Fibroblast of skin of abdomen (primary cell): ENCODE results near the gene CIC.

Experiments
- DNase-seq: peaks from one replicate; pipeline ENCODE4 v3.0.0-alpha.2; 2013

CIC gene

DNA sequence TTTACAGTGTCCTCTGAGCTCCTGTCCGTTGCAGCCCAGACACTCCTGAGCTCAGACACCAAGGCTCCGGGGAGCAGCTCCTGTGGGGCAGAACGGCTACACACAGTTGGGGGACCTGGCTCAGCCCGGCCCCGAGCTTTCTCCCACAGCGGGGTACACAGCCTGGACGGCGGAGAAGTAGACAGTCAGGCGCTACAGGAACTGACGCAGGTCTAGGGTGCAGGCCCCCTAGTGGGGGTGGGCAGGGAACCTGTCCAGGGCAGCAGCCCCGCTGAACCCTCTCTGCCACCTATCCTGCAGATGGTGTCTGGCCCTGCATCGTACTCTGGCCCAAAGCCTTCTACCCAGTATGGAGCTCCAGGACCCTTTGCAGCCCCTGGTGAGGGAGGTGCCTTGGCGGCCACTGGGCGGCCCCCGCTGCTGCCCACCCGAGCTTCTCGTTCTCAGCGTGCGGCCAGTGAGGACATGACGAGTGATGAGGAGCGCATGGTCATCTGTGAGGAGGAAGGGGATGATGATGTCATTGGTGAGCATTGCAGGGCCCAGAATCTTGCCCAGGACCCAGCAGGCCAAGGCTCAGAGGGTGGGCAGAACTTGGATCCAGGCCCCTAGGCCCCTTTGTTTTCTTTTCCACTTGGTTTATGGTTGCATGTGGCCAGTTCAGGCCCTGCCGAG is 20.0 kb downstream of the CIC start:
- no peak for DNase-seq

DNA sequence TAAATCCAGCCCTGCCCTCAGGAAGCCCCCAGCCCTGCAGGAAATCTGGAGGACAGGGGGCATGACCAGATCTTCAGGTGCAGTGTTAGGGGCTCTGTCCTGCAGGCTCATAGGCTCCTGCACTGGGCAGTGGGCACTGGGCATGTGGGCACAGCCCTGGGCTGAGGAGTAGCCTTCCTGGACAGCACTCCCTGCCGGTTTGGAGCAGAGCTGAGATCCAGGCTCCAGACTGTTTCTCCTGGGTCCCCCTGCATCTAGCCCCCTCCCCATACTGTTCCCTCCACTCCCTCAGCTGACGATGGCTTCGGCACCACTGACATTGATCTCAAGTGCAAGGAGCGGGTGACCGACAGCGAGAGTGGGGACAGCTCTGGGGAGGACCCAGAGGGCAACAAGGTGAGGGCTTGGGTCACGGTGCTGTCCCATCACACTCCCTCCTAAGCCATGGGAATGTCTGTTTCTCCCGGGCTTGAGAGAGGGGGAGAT is 20.5 kb downstream of the CIC start:
- no peak for DNase-seq

DNA sequence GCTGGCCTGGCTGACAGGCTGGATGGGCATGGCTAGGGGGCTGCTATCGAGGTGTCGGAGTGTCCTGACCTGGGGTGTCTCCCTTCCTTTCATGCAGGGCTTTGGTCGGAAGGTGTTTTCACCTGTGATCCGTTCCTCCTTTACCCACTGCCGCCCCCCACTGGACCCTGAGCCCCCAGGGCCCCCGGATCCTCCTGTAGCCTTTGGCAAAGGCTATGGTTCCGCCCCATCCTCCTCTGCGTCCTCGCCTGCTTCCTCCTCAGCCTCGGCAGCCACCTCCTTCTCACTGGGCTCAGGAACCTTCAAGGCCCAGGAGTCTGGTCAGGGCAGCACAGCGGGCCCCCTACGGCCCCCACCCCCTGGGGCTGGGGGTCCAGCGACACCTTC is 21.1 kb downstream of the CIC start:
- DNase-seq, result no peak

DNA sequence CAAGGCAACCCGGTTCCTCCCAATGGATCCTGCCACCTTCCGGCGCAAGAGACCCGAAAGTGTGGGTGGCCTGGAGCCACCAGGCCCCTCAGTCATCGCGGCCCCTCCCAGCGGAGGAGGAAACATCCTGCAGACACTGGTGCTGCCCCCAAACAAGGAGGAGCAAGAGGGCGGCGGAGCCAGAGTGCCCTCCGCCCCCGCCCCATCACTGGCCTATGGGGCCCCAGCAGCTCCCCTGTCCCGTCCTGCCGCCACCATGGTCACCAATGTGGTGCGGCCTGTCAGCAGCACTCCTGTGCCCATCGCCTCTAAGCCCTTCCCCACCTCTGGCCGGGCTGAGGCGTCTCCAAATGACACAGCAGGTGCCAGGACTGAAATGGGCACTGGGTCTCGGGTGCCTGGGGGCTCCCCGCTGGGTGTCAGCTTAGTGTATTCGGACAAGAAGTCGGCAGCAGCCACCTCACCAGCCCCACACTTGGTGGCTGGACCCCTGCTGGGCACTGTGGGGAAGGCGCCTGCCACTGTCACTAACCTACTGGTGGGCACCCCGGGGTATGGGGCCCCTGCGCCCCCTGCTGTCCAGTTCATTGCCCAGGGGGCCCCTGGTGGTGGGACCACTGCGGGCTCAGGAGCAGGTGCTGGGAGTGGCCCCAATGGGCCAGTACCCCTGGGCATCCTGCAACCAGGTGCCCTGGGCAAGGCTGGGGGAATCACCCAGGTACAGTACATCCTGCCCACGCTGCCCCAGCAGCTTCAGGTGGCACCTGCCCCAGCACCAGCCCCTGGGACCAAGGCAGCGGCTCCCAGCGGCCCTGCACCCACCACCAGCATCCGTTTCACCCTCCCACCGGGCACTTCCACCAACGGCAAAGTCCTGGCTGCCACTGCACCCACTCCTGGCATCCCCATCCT is 21.7 kb downstream of the CIC start:
- peak; percentile 23 for DNase-seq

DNA sequence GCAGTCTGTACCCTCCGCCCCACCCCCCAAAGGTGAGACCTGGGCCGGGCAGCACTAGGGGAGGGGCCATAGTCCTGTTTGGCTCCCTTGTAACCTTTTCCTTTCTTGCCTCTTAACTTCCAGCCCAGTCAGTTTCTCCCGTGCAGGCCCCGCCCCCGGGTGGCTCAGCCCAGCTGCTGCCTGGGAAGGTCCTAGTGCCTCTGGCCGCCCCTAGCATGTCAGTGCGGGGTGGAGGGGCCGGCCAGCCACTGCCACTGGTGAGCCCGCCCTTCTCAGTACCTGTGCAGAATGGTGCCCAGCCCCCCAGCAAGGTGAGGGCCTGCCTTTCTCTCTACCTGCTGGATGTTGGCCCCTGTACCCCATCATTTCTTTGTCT is 22.4 kb downstream of the CIC start:
- no peak for DNase-seq

DNA sequence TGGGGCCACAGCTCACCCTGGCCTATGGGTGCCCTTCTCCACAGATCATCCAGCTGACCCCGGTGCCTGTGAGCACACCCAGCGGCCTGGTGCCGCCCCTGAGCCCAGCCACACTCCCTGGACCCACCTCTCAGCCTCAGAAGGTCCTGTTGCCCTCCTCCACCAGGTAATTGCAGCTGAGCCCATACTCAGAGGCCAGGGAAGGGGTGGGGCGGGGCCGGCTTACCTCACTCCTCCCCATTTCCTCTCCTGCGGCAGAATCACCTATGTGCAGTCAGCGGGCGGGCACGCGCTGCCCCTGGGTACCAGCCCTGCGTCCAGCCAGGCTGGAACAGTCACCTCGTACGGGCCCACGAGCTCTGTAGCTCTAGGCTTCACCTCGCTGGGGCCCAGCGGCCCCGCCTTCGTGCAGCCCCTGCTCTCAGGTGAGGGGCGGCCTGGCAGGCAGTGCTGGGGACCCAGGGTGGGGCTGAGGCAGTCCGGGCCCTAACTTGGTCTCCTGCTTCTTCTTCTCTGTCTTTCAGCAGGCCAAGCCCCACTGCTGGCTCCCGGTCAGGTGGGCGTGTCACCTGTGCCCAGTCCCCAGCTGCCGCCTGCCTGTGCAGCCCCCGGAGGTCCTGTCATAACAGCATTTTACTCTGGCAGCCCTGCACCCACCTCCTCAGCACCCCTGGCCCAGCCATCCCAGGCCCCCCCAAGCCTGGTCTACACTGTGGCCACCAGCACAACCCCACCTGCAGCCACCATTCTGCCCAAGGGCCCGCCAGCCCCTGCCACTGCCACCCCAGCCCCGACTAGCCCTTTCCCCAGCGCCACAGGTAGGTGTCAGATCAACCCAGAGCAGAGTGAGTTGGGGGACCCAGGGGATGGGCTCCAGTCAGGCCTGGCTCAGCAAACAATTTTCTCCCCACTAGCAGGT is 23.2 kb downstream of the CIC start:
- no peak for DNase-seq

DNA sequence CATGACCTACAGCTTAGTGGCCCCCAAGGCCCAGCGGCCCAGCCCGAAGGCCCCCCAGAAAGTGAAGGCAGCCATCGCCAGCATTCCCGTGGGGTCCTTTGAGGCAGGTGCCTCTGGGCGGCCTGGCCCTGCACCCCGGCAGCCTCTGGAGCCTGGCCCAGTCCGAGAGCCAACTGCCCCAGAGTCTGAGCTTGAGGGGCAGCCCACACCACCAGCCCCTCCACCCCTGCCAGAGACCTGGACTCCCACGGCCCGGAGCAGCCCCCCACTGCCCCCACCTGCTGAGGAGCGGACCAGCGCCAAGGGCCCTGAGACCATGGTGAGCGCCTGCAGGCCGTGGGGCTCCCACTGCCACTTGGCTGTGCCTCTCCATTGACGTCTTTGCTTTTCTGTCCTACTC is 23.9 kb downstream of the CIC start:
- no peak for DNase-seq

DNA sequence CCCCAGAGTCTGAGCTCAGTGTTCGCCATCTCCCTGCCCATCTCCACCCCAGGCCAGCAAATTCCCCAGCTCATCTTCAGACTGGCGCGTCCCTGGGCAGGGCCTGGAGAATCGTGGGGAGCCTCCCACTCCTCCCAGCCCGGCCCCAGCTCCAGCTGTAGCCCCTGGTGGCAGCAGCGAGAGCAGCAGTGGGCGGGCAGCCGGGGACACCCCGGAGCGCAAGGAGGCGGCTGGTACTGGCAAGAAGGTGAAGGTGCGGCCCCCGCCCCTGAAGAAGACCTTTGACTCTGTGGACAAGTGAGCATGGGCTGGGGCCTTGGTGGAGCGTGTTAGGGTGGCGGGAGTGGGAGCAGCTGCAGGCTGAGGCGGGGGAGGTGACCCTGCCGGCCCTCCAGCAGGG is 24.5 kb downstream of the CIC start:
- DNase-seq, result no peak

DNA sequence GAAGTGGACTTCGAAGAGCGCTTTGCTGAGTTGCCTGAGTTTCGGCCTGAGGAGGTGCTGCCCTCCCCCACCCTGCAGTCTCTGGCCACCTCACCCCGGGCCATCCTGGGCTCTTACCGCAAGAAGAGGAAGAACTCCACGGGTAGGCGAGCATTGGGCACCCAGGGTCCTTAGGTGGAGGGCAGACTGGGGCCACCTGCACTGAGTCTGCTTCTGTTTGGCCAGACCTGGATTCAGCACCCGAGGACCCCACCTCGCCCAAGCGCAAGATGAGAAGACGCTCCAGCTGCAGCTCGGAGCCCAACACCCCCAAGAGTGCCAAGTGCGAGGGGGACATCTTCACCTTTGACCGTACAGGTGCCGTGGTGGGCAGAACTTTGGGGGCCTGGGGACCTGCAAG is 24.9 kb downstream of the CIC start:
- no peak for DNase-seq

DNA sequence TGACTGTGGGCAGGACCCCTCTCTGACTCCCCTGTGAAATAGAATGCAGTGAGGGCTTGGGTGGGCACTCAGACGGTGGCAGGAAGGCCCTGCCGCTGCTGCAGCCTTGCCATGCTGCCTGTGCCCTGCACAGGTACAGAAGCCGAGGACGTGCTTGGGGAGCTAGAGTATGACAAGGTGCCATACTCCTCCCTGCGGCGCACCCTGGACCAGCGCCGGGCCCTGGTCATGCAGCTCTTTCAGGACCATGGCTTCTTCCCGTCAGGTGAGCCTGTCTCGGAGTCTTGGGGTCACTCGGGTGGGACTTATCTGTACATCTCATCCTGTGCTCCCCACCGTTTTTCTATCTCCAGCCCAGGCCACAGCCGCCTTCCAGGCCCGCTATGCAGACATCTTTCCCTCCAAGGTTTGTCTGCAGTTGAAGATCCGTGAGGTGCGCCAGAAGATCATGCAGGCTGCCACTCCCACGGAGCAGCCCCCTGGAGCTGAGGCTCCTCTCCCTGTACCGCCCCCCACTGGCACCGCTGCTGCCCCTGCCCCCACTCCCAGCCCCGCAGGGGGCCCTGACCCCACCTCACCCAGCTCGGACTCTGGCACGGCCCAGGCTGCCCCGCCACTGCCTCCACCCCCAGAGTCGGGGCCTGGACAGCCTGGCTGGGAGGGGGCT is 25.6 kb downstream of the CIC start:
- DNase-seq, result no peak

DNA sequence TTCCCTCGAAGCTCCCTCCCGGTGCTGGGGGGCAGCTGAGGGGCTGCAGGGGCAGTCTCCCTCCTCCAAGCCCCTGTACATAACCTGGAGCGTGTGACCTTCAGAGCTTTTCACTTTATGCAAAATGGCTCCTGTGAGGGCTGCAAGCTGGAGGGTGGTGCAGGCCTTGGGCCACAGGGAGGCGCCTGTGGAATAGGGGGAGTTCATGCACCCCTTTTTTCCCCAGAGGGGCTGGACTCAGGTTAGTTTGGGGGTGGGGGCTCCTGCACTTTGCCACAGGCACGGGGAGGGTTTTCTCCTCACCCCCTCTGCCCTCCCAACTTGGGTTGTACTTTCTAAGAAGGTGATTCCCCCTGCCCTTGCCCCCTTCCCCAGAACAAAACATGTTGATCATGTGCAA is 26.3 kb downstream of the CIC start:
- no peak for DNase-seq

DNA sequence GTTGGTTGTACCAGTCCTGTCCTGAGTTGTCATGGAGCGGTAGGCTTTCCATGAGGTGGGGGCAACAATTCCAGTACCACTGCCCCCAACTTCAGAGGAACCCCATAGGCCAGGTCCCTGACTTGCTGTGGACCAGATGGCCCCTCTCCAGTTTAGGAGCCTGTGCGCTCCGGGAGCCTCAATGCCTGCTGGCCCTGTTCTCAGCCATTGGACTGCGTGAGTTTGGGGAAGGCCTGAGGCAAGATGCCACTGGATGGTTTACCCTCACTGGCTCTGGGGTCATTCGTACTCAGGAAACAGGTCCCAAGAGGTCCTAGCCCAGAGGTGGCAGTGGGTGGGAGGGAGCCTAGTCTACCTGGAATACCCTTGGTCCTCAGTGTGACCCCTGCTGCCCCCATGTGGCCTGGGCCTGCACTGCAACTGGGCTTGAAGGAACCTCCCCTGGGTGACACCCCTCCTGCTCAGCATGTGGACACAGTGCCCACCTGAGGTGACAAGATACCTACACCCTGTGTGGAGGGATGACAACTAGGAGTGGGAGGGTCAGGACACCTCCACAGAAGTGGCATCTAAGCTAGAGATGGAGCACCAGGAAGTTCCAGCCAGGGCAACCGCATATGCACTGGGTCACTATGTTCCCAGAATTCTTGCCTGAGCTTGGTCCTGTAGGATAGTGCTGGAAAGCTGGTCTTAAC is 26.9 kb downstream of the CIC start:
- DNase-seq, result peak; percentile 54

DNA sequence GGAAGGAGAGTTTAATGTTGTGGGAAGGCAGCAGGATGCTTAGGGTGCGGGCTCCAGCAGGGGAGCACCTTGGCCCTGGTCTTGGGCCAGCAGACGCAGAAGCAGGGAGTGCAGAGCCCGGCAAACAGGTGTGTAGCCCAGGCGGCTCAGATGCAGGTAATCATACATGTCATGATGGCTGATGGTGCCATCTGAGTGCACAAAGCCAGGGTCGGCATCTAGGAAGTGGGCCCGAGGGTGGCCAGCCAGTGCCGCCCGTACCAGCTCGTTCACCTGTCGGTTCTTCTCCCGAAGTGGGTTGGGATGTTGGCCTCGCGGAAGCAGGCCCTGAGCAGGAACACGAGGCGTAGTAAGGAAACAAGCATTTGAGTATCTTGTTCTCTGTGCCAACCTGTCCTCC is 28.0 kb downstream of the CIC start:
- DNase-seq, result no peak

DNA sequence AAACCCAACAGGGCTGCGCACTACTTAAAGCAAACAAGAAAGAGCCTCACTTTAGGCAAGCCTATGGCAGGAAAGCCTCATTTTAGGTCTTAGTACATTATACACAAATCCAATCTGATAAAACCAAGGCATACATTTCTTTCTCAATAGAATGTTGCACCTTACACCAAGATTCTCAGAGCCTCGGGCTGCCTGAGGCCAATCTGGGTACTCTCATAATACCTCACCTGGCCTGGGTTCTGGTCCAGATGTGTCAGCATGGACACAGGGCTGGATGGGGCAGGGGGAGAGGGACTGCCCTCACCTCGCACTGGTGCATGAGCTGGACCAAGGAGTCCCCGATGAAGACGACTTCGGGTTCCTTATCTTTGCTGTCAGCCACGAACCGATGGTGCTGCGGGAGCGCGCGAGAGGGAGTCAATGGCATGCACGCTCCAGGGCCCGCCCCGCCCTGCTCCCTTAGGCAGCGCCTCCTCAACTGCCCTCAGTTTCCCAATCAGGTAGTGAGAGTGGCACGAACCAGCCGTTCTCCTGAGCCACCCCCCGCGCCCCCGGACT is 32.7 kb downstream of the CIC start, which contains the start of gene PRR19:
TSS of gene PRR19 (plus strand) at position 487 of the 558 bp plus-strand sequence. CDS start 7,453 bp downstream, outside the sequence.
- no peak for DNase-seq

DNA sequence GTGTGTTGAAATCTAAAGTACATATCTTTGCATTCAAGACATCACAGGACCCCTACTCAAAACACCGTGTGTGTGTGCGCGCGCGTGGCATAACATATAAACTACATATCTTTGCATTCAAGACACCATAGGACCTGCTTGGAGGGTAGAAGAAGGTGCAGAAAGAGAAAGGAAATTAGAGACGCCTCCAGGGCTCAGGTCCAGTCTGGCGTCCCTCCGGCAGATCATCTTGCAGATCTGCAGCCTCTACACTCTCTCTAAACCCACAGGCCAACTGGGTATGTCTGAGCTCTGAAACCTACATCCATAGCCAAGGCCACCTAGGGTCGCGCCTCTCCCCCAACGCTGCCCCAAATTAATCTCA is 34.0 kb downstream of the CIC start:
- no peak for DNase-seq

DNA sequence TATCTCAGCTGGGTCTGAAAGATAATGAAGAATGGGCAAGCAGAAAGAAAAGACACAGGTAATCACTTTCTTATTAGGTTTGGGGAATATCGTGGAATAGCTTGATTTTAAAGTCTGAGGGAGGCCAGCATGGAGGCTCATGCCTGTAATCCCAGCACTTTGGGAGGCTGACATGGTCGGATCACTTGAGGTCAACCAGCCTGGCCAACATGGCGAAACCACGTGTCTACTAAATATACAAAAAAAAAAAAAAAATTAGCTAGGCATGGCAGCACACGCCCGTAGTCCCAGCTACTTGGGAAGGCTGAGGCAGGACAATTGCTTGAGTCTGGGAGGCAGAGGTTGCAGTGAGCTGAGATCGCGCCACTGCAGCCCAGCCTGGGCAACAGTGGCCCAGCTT is 34.8 kb downstream of the CIC start:
- no peak for DNase-seq

DNA sequence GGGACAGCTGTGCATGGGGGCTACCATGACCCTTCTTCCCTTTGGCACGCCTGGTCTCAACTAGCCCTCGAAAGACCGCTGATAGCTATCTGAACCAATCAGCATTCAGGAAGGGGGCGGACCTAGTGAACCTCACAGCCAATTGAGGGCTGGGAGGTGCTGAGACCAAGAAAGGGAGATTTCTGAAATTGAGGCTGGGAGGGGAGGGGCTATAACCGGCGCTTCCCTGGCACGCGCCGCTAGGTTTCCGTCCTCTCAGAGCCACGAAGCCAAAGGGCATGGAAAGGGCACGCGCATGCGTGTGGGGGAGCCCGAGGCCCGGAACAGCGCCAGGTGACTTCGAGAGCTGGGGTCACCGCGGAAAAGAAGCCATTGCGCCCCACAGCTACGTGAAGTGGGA is 37.6 kb downstream of the CIC start:
- no peak for DNase-seq

DNA sequence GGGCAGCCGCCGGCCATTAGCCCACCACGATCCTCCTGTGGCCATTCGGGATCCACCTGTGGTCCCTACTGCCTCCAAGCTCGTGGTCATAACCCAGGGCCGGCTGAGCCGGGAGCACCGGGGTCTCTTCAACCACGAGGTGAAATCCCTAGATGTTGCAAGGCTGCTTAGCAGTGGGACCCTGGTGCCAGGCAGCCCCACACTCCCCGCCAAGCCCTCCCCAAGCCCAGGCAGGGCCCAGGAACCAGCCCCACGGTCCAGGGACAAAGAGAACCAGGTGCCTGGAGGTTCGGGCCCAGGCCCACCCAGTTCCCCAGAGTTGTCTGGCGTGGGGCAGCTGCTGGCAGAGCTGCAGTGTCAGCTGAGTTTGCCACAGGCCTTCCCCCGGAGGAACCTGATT is 40.6 kb downstream of the CIC start:
- DNase-seq, result no peak

DNA sequence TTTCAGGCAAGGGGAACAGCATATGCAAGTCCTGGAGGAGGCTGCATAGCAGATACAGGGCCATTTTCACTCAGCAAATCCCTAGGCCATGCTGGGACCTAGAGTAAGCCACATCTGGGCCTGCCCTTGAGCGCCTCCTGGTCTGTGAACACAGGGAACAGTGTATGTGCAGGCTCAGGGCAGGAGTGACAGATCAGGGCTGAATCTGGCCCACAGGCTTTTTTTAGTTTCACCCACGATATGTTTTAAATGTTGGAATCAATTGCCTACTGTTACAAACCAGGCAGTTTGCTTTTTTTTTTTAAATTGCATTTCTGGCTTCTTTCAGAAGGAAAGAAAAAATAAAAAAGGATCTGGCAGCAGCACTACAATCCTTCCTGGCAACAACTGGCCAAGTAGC is 42.6 kb downstream of the CIC start:
- no peak for DNase-seq

DNA sequence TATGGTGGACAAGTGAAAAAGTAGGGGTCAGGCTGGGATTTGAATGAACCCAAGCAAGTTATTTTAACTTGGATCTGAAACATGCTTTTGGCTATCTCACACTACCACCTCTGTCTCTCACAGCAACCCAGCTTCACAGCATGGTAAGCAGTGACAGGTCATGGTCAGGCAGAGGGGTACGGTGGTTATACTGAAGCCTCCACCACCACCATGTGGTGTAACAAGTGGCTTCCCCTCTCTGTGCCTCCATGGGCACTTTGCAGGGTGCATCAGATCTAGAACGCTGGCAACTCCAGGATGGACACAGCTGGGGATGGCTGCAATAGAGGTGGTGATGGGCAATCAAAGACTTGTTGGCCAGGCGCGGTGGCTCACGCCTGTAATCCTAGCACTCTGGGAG is 43.3 kb downstream of the CIC start:
- no peak for DNase-seq

DNA sequence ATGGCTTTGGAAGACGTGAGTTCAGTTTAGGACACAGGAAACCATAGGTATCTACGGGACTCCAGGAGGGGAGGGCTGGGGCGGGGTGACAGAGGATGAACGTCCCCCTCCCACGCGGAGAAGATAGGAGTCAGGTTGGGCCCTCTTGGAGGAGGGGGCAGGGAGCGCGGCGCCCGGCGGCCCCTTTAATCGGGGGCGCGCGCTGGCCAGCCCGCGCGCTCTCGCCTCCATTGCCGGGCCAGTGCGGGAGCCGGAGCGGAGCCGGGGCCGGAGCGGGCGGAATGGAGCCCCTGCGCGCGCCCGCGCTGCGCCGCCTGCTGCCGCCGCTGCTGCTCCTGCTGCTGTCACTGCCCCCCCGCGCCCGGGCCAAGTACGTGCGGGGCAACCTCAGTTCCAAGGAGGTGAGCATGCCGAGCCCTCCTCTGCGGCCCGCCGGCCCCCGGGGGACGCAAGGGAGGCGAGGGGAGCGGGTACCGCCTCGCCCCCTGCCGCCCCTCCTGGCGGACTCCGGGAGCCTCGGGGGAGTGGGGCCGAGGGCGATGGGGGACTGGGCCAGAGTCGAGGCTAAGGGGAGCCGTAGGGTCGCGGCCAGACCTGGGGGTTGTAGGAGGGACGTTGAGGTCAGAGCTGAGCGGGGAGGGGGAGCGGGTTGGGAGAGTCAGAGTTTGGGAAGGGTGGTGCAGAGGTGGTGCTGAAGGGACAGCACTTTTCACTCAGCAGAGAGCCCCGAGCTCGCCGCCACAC is 44.2 kb downstream of the CIC start, which contains the start of gene TMEM145:
TSS of gene TMEM145 (plus strand) at position 214 of the 744 bp plus-strand sequence. CDS start at position 282, 68 bp downstream.
- peak; percentile 27 for DNase-seq
